Heart right ventricle (tissue), 16 donors: Measurements from ENCODE around the gene SLC10A3. TPM values are rescaled to one million over a fixed set of nuclear protein-coding genes. Genes with fewer than 3 reads are reported as not detected.

Experiments
- ATAC-seq, 8 donors: fragments of 200-7000 bp; cut with Tn5 transposase; one replicate each; pipeline ENCODE4 v1.9.1; 2020; ENCODE audit warnings: mild to moderate bottlenecking in 8 of 8, moderate library complexity in 8 of 8, moderate number of reproducible peaks in 1 of 8
- DNase-seq, 2 donors: peaks; one replicate each; pipeline ENCODE4 v3.0.0-alpha.2; 2020
- H3K27ac ChIP-seq, 10 donors: fragments of 200-600 bp; sonication (generic) in 2 of 10; one replicate each; pipeline versions ENCODE4 v1.5.0 to v1.8.0; 2020 to 2022; ENCODE audit warnings: mild to moderate bottlenecking in 3 of 10
- H3K27me3 ChIP-seq, 7 donors: fragments of 200-600 bp; one replicate each; pipeline ENCODE4 v1.8.0; 2021 to 2022; ENCODE audit warnings: mild to moderate bottlenecking in 2 of 7
- H3K36me3 ChIP-seq, 9 donors: fragments of 200-600 bp; sonication (generic) in 1 of 9; one replicate each; pipeline versions ENCODE4 v1.5.0 to v1.8.0; 2020 to 2022; ENCODE audit warnings: mild to moderate bottlenecking in 2 of 9
- H3K4me1 ChIP-seq, 9 donors: fragments of 200-600 bp; sonication (generic) in 1 of 9; one replicate each; pipeline versions ENCODE4 v1.5.0 to v1.8.0; 2020 to 2022; ENCODE audit warnings: mild to moderate bottlenecking in 4 of 9
- H3K4me3 ChIP-seq, 10 donors: fragments of 200-600 bp; sonication (generic) in 2 of 10; one replicate each; pipeline versions ENCODE4 v1.5.0 to v1.8.0; 2020 to 2022; ENCODE audit warnings: mild to moderate bottlenecking in 7 of 10, moderate library complexity in 2 of 10
- H3K9me3 ChIP-seq, 11 donors: fragments of 200-600 bp in 10 of 11; sonication (generic) in 2 of 11; one replicate each; pipeline versions ENCODE4 v1.5.0 to v1.8.0; 2013 to 2022; ENCODE audit warnings: mild to moderate bottlenecking in 2 of 11, control low read depth in 1 of 11, moderate library complexity in 1 of 11
- CTCF ChIP-seq, 9 donors: fragments of 200-600 bp; sonication (generic) in 2 of 9; IDR thresholded peaks; one replicate each; pipeline versions ENCODE4 v1.5.0 to v1.8.0; 2021 to 2022; ENCODE audit warnings: antibody characterized with exemption in 9 of 9, mild to moderate bottlenecking in 5 of 9, moderate library complexity in 1 of 9
- WGBS, 2 donors: extraction: QIAGEN DNeasy Blood & Tissue Kit; methylation state at CpG; one replicate each; pipeline ENCODE4 v1.1.7; 2013; ENCODE audit warnings: inconsistent platforms in 1 of 2; 5-methylcytosine and 5-hydroxymethylcytosine counted together
- intact Hi-C, 10 donors: fragments of 100-400 bp; cut with DNase I; formaldehyde crosslinking; loops; one replicate each; pipeline versions ENCODE4 v1.11.1 to v1.14.2; 2022
- polyA plus RNA-seq, 2 donors: library from polyadenylated mRNA; stranded (reverse); fragments of 200-250 nt; gene quantifications; one replicate each; pipeline ENCODE4 v1.2.3, GENCODE V29; 2013
- total RNA-seq, 10 donors: library from RNA; stranded (reverse); fragmentation: NEBNext Ultra II Directional in 3 of 10; extraction: Animal tissue kit (Norgen Biotek cat#: 25700) in 3 of 10; gene quantifications; one replicate each; pipeline versions ENCODE4 v1.2.1 to v1.2.4, GENCODE V29; 2021 to 2023
- donor health status: Arrhythmogenic right ventricular cardiomyopathy.
- donor health status: ischemic (EF 13 %, LVEDD 7.1; RV severe dilation, severe dysfunction).
- donor health status: healthy with polysubstance abuse.
- donor health status: DM: no; HTN: yes; CAD: no.
- donor health status: DM: no; HTN: no; CAD: no.
- donor health status: ischemic (EF 25% LVEDD 6.9; RV normal size, moderate dysfunction).
- donor health status: ischemic (EF 25% LVEDD 5.7; RV mildly dilated, moderate dysfunction).
- donor health status: healthy.
- donor health status: DM: yes; HTN: yes; CAD: no.
- donor health status: Ischemic cardiomyopathy.
- donor health status: ischemic (EF 35%, LVEDD 5.7; RV mildly dilated, moderate dysfunction).
- donor health status: nonischemic (EF 11% LVEDD 7.7; RV severe dilation, severe dysfunction).
- donor health status: DM: yes; HTN: yes; CAD: no.
- donor health status: PGD.
- donor health status: ischemic (EF 29% LVEDD 5.4; RV normal size, mild dysfunction).
- donor health status: nonischemic (EF 23%, LVEDD 6.1; RV moderate dilation, normal function).

SLC10A3 gene
- total and polyA plus RNA-seq, 12 donors, result 8.7 to 38.1 (median 12.1) TPM

DNA sequence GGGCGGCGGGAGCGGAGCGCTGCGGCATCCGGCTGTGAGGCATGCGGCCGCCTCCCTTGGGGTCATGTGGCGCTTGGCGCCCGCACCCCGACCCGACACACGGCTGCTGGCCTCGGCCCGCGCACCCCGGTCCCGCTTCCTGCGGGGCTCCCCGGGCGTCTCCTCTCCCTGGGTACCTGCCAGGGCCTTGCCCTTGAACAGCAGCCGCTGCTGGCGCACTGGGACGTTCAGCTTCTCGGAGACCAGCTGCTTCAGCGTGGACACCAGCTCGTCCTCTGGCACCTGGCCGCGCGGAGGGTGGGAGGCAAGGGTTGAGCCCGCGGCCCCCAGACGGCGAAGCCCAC, 4.4 kb downstream of the SLC10A3 start:
- Histone ChIP-seq H3K36me3 (peaks cover 0 to 25% (median 0%) of the 10 kb centered on the region in 9 donors), H3K27me3 (no peaks in the 10 kb centered on the region), H3K4me1 (peaks cover 0 to 39% (median 27%) of the 10 kb centered on the region in 9 donors), H3K9me3 (peaks cover 0 to 5% (median 0%) of the 10 kb centered on the region in 11 donors), H3K4me3 (peak overlapping the region; percentile 53 to 85 (median 67)), H3K27ac (peak overlapping the region; percentile 81 to 95 (median 89))
- peak; percentile 31 to 44 for DNase-seq
- intact Hi-C loops, result no loop called here
- peak in 1 of 8 donors; percentile 4 for ATAC-seq
- 0 to 1% methylated on average over 21 to 35 of the region's 35 CpGs for WGBS, 2 donors
- no peak for TF ChIP-seq CTCF (IDR thresholded peaks at IDR 0.05)

DNA sequence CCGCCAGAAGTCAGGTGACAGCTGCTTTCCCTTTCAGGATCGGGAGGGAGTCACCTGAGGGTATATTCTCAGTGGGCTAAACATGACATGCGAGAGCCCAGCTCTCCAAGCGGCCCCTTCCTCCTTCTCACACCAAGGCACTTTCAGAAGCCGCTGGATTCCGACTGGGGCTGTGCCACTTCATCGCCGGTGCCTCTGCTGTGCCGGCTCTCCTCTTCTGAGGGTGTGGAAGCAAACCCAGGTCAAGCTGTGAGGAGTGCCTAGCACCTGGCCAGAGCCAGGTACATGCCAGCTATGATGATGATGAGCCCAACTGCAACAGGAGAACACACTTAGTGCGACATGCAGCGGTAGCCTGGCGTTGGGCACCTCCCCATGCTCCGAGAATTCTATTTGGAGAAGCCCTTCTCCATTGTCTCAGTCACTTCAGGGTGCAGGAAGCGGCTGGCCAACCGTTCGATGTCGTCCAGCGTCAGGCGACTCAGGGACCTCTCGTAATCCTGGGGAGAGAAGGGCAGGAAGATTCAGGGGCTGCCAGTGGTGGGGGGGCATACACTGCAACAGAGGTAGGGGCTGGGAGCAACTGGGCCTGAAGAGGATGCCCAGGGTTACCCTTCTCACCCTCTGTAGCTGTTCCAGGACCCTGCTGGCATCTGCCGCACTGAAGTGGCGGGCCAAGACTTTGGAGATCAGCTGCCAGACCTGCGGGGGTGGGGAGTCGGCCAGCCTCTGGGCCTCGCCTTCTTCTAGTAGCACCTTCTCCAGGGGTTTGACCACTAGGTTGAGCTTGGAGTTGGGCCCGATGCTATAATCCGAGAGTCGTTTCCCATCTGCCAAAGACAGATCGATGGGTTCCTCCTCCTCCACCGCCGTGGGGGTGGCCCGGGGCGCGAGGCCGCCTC, 5.0 kb downstream of the SLC10A3 start:
- 34 to 35% methylated on average over 31 to 35 of the region's 35 CpGs for WGBS, 2 donors
- intact Hi-C loops, result no loop called here
- no peak for TF ChIP-seq CTCF (IDR thresholded peaks at IDR 0.05)
- ATAC-seq (no peak), DNase-seq (no peak)
- H3K27me3 ChIP-seq, result no peaks in the 10 kb centered on the region
- peaks cover 0 to 39% (median 27%) of the 10 kb centered on the region in 9 donors for H3K4me1 ChIP-seq
- H3K4me3 ChIP-seq, result peak overlapping the region; percentile 53 to 85 (median 67)
- H3K36me3 ChIP-seq, result peaks cover 0 to 25% (median 0%) of the 10 kb centered on the region in 9 donors
- H3K27ac ChIP-seq, result peak overlapping the region; percentile 81 to 95 (median 89)
- H3K9me3 ChIP-seq, result peaks cover 0 to under 1% (median 0%) of the 10 kb centered on the region in 11 donors

DNA sequence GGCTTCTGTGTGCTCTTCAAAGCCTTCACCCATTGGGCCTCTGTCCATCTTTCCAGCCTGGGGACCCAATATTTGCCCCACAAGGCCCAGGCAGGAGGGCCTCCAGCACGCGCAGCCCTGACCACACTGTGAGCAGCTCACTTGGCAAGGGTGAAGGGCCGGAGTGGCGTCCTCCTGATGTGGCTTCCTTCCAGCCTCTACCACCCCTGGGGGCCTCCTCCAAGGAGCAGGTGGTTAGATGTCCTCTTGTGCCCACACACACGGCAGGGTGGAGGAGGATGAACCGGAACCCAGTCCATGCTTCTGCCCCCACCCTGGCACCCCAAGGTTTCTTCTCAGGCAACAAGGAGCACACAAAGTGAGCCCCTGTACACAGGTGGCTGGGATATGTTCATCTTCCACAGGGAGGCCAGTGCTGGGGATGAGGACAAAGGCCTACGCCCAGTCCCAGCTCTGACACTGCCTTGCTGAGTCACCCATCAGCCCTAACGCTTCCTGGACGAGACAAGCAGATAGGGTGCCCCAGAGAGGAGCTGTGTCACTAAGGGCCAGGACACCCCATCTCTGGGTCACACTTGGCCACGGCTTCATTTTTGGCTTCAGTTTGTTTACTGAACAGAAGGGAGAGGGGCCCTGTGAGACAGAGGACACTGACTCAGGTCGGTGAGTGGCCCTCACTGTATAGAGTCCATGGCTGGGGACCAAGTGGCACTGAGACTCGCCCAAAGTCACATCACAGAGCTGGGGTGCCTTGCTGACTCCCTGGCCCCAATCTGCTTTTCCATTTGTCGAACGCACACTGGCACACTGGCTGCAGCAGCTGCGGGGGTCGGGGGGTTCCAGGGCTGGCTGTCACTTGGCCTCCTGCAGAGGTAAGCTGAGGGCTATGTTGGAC, 5.9 kb downstream of the SLC10A3 start:
- H3K4me3 ChIP-seq, result no peak overlapping the region
- no peaks in the 10 kb centered on the region for H3K27me3 ChIP-seq
- peaks cover 0 to 38% (median 24%) of the 10 kb centered on the region in 9 donors for H3K4me1 ChIP-seq
- H3K9me3 ChIP-seq, result no peaks in the 10 kb centered on the region
- 59 to 66% methylated on average over 14 to 16 of the region's 16 CpGs for WGBS, 2 donors
- peaks cover 0 to 25% (median 0%) of the 10 kb centered on the region in 9 donors for H3K36me3 ChIP-seq
- DNase-seq (no peak), ATAC-seq (peak in 3 of 8 donors; percentile 11 to 39 (median 27))
- TF ChIP-seq CTCF (IDR thresholded peaks at IDR 0.05), result no peak
- intact Hi-C loops, result no loop called here
- peak overlapping the region in 7 of 10 donors; percentile 5 to 93 (median 29) for H3K27ac ChIP-seq

DNA sequence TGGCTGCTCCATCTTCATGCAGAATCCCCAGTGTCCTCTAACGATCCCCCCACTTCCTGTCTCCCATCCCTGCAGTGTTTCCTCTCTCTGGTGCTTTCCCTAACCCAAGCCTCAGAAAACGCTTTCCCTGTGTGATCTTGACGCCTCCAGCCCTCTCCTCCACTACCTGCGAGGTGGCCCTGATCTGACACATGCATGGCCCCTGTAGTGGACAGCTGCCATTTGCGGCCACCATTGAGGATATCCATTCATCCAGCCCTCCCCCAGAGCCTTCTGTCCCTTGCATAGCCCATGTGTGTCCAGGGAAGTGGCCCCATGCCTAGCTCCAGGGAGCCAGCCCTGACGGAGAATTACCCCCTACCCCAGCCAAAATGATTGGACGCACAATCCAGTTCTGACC, 7.1 kb downstream of the SLC10A3 start:
- Histone ChIP-seq H3K9me3 (no peaks in the 10 kb centered on the region), H3K36me3 (peaks cover 0 to 24% (median 0%) of the 10 kb centered on the region in 9 donors), H3K4me3 (no peak overlapping the region), H3K27ac (no peak overlapping the region), H3K4me1 (peaks cover 0 to 34% (median 18%) of the 10 kb centered on the region in 9 donors), H3K27me3 (no peaks in the 10 kb centered on the region)
- ATAC-seq (no peak), DNase-seq (no peak)
- no peak for TF ChIP-seq CTCF (IDR thresholded peaks at IDR 0.05)
- intact Hi-C loops, result no loop called here
- WGBS, 2 donors, result 74 to 76% methylated on average over 7 of the region's 7 CpGs
